ENCODE results near the gene LYRM7. TPM values are rescaled to one million over a fixed set of nuclear protein-coding genes. Genes with fewer than 3 reads are reported as not detected.

Gene LYRM7
- total RNA-seq, 4 donors from 2014 or later = 7.0 to 10.4 (median 8.0) TPM

GRCh38 chr5:131209175-131209505, 38.4 kb downstream of the LYRM7 start:
- DNase-seq (ENCODE audit: low spot score in 2 of 2) = no peak
- no peaks in the 10 kb centered on the region for H3K4me1 ChIP-seq
- no peaks in the 10 kb centered on the region for H3K36me3 ChIP-seq
- H3K27me3 ChIP-seq = no peaks in the 10 kb centered on the region
- no peak for TF ChIP-seq POLR2AphosphoS5 (IDR thresholded peaks at IDR 0.05)
- no peak overlapping the region for H3K4me3 ChIP-seq
- no peaks in the 10 kb centered on the region for H3K9me3 ChIP-seq
- no peak overlapping the region for H3K27ac ChIP-seq
- 72% methylated on average over 1 of the region's 1 CpG for WGBS

- TF ChIP-seq EP300 (IDR thresholded peaks at IDR 0.05) (no peak), POLR2AphosphoS5 (IDR thresholded peaks at IDR 0.05) (no peak), POLR2A (IDR thresholded peaks at IDR 0.05) (no peak), CTCF (IDR thresholded peaks at IDR 0.05) (no peak)
- 54% methylated on average over 6 of the region's 6 CpGs for WGBS
- Histone ChIP-seq H3K36me3 (no peaks in the 10 kb centered on the region), H3K27me3 (no peaks in the 10 kb centered on the region), H3K9me3 (no peaks in the 10 kb centered on the region), H3K27ac (no peak overlapping the region), H3K4me1 (no peaks in the 10 kb centered on the region), H3K4me3 (no peak overlapping the region)
- no peak for DNase-seq (ENCODE audit: low spot score in 2 of 2)
Measured at GRCh38 chr5:131209506-131210150, 38.9 kb downstream of the LYRM7 start.

GRCh38 chr5:131210151-131210510, 39.4 kb downstream of the LYRM7 start:
- TF ChIP-seq POLR2AphosphoS5 (IDR thresholded peaks at IDR 0.05) = no peak
- TF ChIP-seq POLR2A (IDR thresholded peaks at IDR 0.05) = no peak
- no peak for TF ChIP-seq CTCF (IDR thresholded peaks at IDR 0.05)
- TF ChIP-seq EP300 (IDR thresholded peaks at IDR 0.05) = no peak
- no peaks in the 10 kb centered on the region for H3K27me3 ChIP-seq
- H3K36me3 ChIP-seq = no peaks in the 10 kb centered on the region
- H3K9me3 ChIP-seq = no peaks in the 10 kb centered on the region
- H3K27ac ChIP-seq = no peak overlapping the region
- no peak for DNase-seq (ENCODE audit: low spot score in 2 of 2)
- no peaks in the 10 kb centered on the region for H3K4me1 ChIP-seq
- H3K4me3 ChIP-seq = no peak overlapping the region

GRCh38 chr5:131211669-131212068, 40.9 kb downstream of the LYRM7 start:
- H3K9me3 ChIP-seq = no peaks in the 10 kb centered on the region
- 95% methylated on average over 5 of the region's 5 CpGs for WGBS
- H3K4me1 ChIP-seq = no peaks in the 10 kb centered on the region
- no peak overlapping the region for H3K4me3 ChIP-seq
- no peaks in the 10 kb centered on the region for H3K36me3 ChIP-seq
- TF ChIP-seq POLR2AphosphoS5 (IDR thresholded peaks at IDR 0.05) = no peak
- TF ChIP-seq EP300 (IDR thresholded peaks at IDR 0.05) = no peak
- TF ChIP-seq POLR2A (IDR thresholded peaks at IDR 0.05) = no peak
- TF ChIP-seq CTCF (IDR thresholded peaks at IDR 0.05) = no peak
- DNase-seq (ENCODE audit: low spot score in 2 of 2) = no peak
- no peaks in the 10 kb centered on the region for H3K27me3 ChIP-seq
- H3K27ac ChIP-seq = no peak overlapping the region

GRCh38 chr5:131212471-131213021, 41.8 kb downstream of the LYRM7 start:
- no peak for DNase-seq (ENCODE audit: low spot score in 2 of 2)
- WGBS = 72% methylated on average over 5 of the region's 5 CpGs

GRCh38 chr5:131214609-131215227, 44.0 kb downstream of the LYRM7 start:
- TF ChIP-seq CTCF (IDR thresholded peaks at IDR 0.05) (no peak), EP300 (IDR thresholded peaks at IDR 0.05) (no peak), POLR2AphosphoS5 (IDR thresholded peaks at IDR 0.05) (no peak), POLR2A (IDR thresholded peaks at IDR 0.05) (no peak)
- DNase-seq (ENCODE audit: low spot score in 2 of 2) = no peak
- 74% methylated on average over 3 of the region's 3 CpGs for WGBS

More at GRCh38 chr5:131212471-131213021, 41.8 kb downstream of the LYRM7 start:
- no peak for TF ChIP-seq EP300 (IDR thresholded peaks at IDR 0.05)
- no peak overlapping the region for H3K27ac ChIP-seq
- H3K4me1 ChIP-seq = no peaks in the 10 kb centered on the region
- no peaks in the 10 kb centered on the region for H3K9me3 ChIP-seq
- no peaks in the 10 kb centered on the region for H3K36me3 ChIP-seq
- H3K4me3 ChIP-seq = no peak overlapping the region
- no peaks in the 10 kb centered on the region for H3K27me3 ChIP-seq

More at GRCh38 chr5:131214609-131215227, 44.0 kb downstream of the LYRM7 start:
- Histone ChIP-seq H3K9me3 (no peaks in the 10 kb centered on the region), H3K27ac (no peak overlapping the region), H3K4me1 (no peaks in the 10 kb centered on the region), H3K4me3 (no peak overlapping the region), H3K36me3 (no peaks in the 10 kb centered on the region), H3K27me3 (no peaks in the 10 kb centered on the region)
